ENCODE results near the gene POU3F1. TPM values are rescaled to one million over a fixed set of nuclear protein-coding genes. Genes with fewer than 3 reads are reported as not detected.

Gene POU3F1
- 0.16 to 0.45 TPM (median 0.29 TPM) in 3 replicates for total RNA-seq

DNA sequence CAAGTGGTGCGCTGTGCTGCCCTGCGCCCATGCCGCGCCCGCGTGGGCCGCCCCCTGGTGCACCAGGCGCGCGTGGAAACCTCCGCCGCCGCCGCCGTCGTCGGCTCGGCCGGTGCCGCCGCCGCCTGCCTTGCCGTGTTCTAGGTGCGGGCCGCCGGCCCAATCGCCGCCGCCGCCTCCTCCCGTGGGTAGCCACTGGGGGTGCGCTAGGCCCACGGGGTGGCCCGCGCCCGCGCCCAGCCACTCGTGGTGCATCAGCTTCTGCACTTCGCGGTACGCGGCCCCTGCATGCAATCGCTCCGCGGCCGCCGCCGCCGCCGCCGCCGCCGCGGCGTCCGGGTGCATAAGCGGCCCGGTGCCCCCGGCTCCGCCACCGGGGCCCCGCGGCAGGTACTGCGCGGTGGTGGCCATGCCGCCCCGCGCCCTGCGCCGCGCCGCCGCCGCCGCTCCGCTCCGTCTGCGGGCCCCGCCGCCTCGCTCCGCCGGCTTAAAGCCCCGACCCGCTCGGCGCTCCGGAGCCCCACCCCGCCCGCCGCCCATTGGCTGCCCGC, at the start of gene POU3F1:
TSS of gene POU3F1 (minus strand) at position 461 of the 551 bp plus-strand sequence. CDS start at position 411, 50 bp downstream.
- H3K27me3 Mint-ChIP-seq (ENCODE audit: low read depth), result peaks cover 80% of the 10 kb centered on the region
- DNase-seq (ENCODE audit: low spot score in 2 of 2, unreplicated experiment in 2 of 2), result no peak

DNA sequence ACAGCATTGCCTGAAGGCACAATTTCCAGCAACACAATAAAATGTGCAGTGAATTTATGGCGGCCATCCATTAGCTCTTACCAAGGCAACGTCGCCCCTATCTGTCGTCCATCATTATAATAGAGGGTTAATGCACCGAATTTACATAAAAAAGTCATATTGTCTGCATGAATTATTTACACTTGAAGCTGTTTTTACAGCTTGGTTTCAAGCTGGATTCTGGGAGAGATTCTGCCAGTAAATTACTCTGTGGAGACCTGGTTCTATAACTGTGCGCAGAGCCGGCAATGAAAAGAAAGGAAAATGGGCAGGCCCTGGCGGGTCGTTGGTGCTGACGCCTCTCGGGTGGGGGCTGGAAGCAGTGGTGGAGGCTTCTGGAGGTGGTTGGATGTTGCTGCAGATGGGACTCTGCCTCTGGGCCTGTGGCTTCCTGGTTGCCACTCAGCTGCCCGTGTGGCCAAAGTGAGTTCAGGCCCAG, 48.9 kb upstream of the POU3F1 start:
- no peak overlapping the region for H3K4me3 Mint-ChIP-seq
- DNase-seq (ENCODE audit: low spot score in 2 of 2, unreplicated experiment in 2 of 2), result no peak
- H3K9me3 Mint-ChIP-seq, result no peaks in the 10 kb centered on the region
- H3K27ac Mint-ChIP-seq, result no peak overlapping the region
- H3K36me3 Mint-ChIP-seq, result no peaks in the 10 kb centered on the region
- peaks cover 12% of the 10 kb centered on the region for H3K4me1 Mint-ChIP-seq
- peaks cover 57% of the 10 kb centered on the region for H3K27me3 Mint-ChIP-seq (ENCODE audit: low read depth)
- TF ChIP-seq, protein P1, sequence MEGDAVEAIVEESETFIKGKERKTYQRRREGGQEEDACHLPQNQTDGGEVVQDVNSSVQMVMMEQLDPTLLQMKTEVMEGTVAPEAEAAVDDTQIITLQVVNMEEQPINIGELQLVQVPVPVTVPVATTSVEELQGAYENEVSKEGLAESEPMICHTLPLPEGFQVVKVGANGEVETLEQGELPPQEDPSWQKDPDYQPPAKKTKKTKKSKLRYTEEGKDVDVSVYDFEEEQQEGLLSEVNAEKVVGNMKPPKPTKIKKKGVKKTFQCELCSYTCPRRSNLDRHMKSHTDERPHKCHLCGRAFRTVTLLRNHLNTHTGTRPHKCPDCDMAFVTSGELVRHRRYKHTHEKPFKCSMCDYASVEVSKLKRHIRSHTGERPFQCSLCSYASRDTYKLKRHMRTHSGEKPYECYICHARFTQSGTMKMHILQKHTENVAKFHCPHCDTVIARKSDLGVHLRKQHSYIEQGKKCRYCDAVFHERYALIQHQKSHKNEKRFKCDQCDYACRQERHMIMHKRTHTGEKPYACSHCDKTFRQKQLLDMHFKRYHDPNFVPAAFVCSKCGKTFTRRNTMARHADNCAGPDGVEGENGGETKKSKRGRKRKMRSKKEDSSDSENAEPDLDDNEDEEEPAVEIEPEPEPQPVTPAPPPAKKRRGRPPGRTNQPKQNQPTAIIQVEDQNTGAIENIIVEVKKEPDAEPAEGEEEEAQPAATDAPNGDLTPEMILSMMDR (IDR thresholded peaks at IDR 0.05; ENCODE audit: unreplicated experiment), result no peak

More for the DNA sequence above, at the start of gene POU3F1:
- H3K4me1 Mint-ChIP-seq, result peaks cover 9% of the 10 kb centered on the region
- no peak within 1 kb of the TSS for H3K27ac Mint-ChIP-seq
- H3K9me3 Mint-ChIP-seq, result no peaks in the 10 kb centered on the region
- peak within 1 kb of the TSS; percentile 65 for H3K4me3 Mint-ChIP-seq
- no peaks in the 10 kb centered on the region for H3K36me3 Mint-ChIP-seq
- TF ChIP-seq, protein P1 (IDR thresholded peaks at IDR 0.05; ENCODE audit: unreplicated experiment), result no peak

DNA sequence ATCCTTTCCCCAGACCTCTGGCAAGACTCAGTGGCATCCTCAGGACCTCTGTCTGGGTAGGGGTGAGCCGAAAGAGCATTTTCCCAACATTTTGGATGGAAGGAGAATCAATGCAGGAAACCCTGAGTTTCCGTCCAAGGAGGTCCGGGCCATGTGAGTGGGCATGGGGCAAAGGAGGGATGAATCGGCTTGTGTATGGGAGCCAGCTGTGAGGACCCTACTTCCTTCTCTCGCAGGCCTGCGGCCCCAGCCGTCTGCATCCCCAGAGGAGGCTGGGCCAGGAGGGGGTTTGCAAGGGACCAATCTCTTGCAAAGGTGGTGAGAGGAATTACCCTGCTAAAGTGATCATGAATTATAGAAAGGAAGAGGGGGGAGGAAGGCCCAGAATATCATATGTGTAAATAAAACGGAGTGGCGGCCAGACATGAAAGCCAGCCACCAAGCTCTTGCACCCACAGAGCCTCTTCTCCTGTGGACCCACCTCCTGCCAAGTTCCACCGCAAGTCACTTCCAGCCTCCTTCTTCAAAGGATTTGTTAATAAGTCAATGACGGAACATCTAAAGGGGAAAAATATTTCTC, 48.2 kb upstream of the POU3F1 start:
- peaks cover 12% of the 10 kb centered on the region for H3K4me1 Mint-ChIP-seq
- no peak overlapping the region for H3K27ac Mint-ChIP-seq
- no peaks in the 10 kb centered on the region for H3K9me3 Mint-ChIP-seq
- no peaks in the 10 kb centered on the region for H3K36me3 Mint-ChIP-seq
- TF ChIP-seq, protein P1 (IDR thresholded peaks at IDR 0.05; ENCODE audit: unreplicated experiment), result no peak
- no peak for DNase-seq (ENCODE audit: low spot score in 2 of 2, unreplicated experiment in 2 of 2)
- H3K27me3 Mint-ChIP-seq (ENCODE audit: low read depth), result peaks cover 64% of the 10 kb centered on the region
- H3K4me3 Mint-ChIP-seq, result no peak overlapping the region

DNA sequence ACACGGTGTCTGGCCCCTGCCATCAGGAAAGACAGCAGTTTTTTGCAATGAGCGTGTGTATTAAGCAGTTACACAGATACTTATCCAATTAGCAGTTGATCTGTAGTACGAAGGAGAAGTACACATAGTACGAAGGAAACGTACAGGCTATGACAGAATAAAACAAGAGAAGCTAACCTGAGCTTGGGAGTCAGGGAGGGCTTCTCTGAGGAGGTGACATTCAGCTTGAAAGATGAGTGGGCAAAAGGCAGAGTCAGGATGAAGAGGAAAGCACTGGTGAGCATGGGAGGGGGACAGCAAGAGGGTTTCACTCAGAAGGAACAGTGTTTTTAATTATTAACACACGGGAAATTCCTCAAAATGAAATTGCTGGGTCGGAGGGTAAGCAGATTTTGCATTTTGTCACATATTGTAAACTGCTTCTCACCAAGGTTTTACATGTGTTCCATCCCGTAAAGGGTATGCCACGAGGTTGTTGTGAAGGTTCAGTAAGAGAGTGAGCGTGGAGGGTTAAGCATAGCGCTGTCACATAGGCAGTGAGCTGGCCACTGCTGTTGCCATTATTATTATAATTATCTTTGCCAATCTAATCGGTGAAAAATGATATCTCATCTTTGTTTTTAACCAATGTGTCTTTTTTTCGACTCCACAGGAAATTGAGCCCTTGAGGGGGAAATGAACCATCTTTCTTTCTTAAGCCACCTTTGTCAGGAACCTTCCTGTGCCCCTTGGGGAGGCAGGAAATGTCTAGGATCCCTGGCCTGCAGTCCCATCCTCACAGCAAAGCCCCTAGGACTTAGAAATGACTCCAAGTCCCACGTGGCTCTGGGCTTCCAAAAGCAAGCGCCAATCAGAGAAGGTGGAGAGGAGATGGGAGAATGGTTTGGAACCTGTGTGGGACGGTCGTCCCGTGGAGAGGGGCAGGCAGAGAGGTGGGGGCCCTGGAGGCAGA, 47.3 kb upstream of the POU3F1 start:
- peaks cover 69% of the 10 kb centered on the region for H3K27me3 Mint-ChIP-seq (ENCODE audit: low read depth)
- no peaks in the 10 kb centered on the region for H3K36me3 Mint-ChIP-seq
- H3K4me3 Mint-ChIP-seq, result no peak overlapping the region
- TF ChIP-seq, protein P1 (IDR thresholded peaks at IDR 0.05; ENCODE audit: unreplicated experiment), result no peak
- peaks cover 12% of the 10 kb centered on the region for H3K4me1 Mint-ChIP-seq
- H3K27ac Mint-ChIP-seq, result no peak overlapping the region
- no peaks in the 10 kb centered on the region for H3K9me3 Mint-ChIP-seq
- DNase-seq (ENCODE audit: low spot score in 2 of 2, unreplicated experiment in 2 of 2), result no peak

DNA sequence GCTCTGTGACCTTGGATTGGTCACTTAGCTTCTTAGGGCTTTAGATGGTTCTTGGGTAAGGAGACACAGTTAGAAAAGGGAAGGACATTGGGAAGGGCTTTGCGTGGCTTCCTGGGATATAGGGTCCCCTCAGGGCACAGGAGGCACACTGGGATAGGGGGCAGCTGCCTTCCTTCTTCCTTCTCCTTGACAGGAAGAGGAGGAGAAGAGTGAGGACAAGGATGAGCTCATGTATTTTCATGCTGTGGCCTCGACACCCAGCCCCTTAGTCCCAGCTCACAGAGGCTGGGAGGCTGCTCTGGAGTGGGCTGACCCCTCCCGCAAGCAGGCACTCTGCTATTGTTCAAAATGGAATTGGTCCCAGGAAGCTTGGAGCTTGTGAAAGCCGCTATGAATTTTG, 45.7 kb upstream of the POU3F1 start:
- H3K4me1 Mint-ChIP-seq, result peaks cover 12% of the 10 kb centered on the region
- H3K4me3 Mint-ChIP-seq, result no peak overlapping the region
- peaks cover 68% of the 10 kb centered on the region for H3K27me3 Mint-ChIP-seq (ENCODE audit: low read depth)
- H3K9me3 Mint-ChIP-seq, result no peaks in the 10 kb centered on the region
- no peak overlapping the region for H3K27ac Mint-ChIP-seq
- no peaks in the 10 kb centered on the region for H3K36me3 Mint-ChIP-seq
- TF ChIP-seq, protein P1 (IDR thresholded peaks at IDR 0.05; ENCODE audit: unreplicated experiment), result no peak
- no peak for DNase-seq (ENCODE audit: low spot score in 2 of 2, unreplicated experiment in 2 of 2)

Data from mesothelial cell of epicardium (in vitro differentiated cells).